Psoas muscle (tissue), 8 donors: ENCODE measurements around the gene CILP2. TPM values are rescaled to one million over a fixed set of nuclear protein-coding genes. Genes with fewer than 3 reads are reported as not detected.

ENCODE experiments used
- ATAC-seq, 4 donors: fragments of 200-7000 bp; cut with Tn5 transposase; one replicate each; pipeline ENCODE4 v1.9.1; 2020; ENCODE audit warnings: moderate library complexity in 3 of 4, mild to moderate bottlenecking in 2 of 4
- DNase-seq, 2 donors: peaks; one replicate each; pipeline ENCODE4 v3.0.0-alpha.2; 2020
- H3K27ac ChIP-seq: fragments of 200-600 bp; one replicate; pipeline ENCODE4 v1.8.0; 2022
- H3K27me3 ChIP-seq, 3 donors: fragments of 200-600 bp in 1 of 3; one replicate each; pipeline versions ENCODE4 v1.6.1 to v1.8.0; 2013 to 2022; ENCODE audit warnings: low read length in 2 of 3, mild to moderate bottlenecking in 2 of 3, moderate library complexity in 1 of 3; ENCODE audit not compliant: insufficient read depth in 3 of 3
- H3K36me3 ChIP-seq, 2 donors: fragments of 200-600 bp in 1 of 2; one replicate each; pipeline versions ENCODE4 v1.6.1 to v1.8.0; 2013 to 2022; ENCODE audit warnings: low read depth in 1 of 2, mild to moderate bottlenecking in 1 of 2, moderate library complexity in 1 of 2; ENCODE audit not compliant: insufficient read depth in 1 of 2
- H3K4me1 ChIP-seq: fragments of 200-600 bp; one replicate; pipeline ENCODE4 v1.8.0; 2022
- H3K4me3 ChIP-seq: fragments of 200-600 bp; one replicate; pipeline ENCODE4 v1.8.0; 2022; ENCODE audit warnings: mild to moderate bottlenecking
- H3K9me3 ChIP-seq: fragments of 200-600 bp; one replicate; pipeline ENCODE4 v1.8.0; 2022
- CTCF ChIP-seq: fragments of 200-600 bp; IDR thresholded peaks from one replicate; pipeline ENCODE4 v1.8.0; 2022; ENCODE audit warnings: antibody characterized with exemption
- WGBS, 3 donors: extraction: QIAGEN DNeasy Blood & Tissue Kit; methylation state at CpG; one replicate each; pipeline versions ENCODE4 v1.1.6 to v1.1.7; 2013; 5-methylcytosine and 5-hydroxymethylcytosine counted together
- intact Hi-C, 2 donors: fragments of 100-400 bp; cut with DNase I; formaldehyde crosslinking; loops; one replicate each; pipeline versions ENCODE4 v1.11.0 to v1.14.2; 2022
- polyA plus RNA-seq, 3 donors: library from polyadenylated mRNA; stranded (reverse); fragments of 200-250 nt; gene quantifications; one replicate each; pipeline ENCODE4 v1.2.3, GENCODE V29; 2013
- total RNA-seq, 4 donors: library from RNA; stranded (reverse); fragmentation: NEBNext Ultra II Directional in 2 of 4; extraction: Animal tissue kit (Norgen Biotek cat#: 25700) in 2 of 4; gene quantifications; one replicate each; pipeline versions ENCODE4 v1.2.1 to v1.2.4, GENCODE V29; 2021 to 2023
- donor health status: healthy with polysubstance abuse.
- donor health status: DM: no; HTN: no; CAD: no; lungs with moderate emphysema.
- donor health status: Bipolar disorder and iron deficiency.
- donor health status: healthy.
- donor health status: DM: yes; HTN: yes; CAD: no.
- donor health status: DM: no; HTN: no; CAD: no.
- donor health status: DM: no; HTN: no; CAD: no.
- donor health status: DM: yes; HTN: yes; CAD: no.

Gene CILP2
- total and polyA plus RNA-seq, 7 donors = 0.03 TPM; not detected in 6

- TF ChIP-seq CTCF = peak; percentile 95
- H3K4me1 ChIP-seq = peaks cover 4% of the 10 kb centered on the region
- ATAC-seq (peak; percentile 72 to 84 (median 74)), DNase-seq (peak; percentile 84 to 91)
- no peaks in the 10 kb centered on the region for H3K9me3 ChIP-seq
- no peak overlapping the region for H3K27ac ChIP-seq
- peaks cover 0 to 6% (median 2%) of the 10 kb centered on the region in 3 donors for H3K27me3 ChIP-seq
- 19 to 21% (median 21%) methylated on average over 47 to 48 of the region's 48 CpGs for WGBS, 3 donors
- intact Hi-C loops = loop anchor here (2.0 to 5.0 kb wide), 4 partner anchors 111 to 430 kb away; partner anchors contain the start of gene GMIP (in 1 of the 2)
- H3K4me3 ChIP-seq = no peak overlapping the region
- H3K36me3 ChIP-seq = peaks cover 0 to 23% of the 10 kb centered on the region in 2 donors
Observed at GRCh38 chr19:19531951-19532805, 5.9 kb upstream of the CILP2 start.

- Histone ChIP-seq H3K27ac (no peak overlapping the region), H3K27me3 (peaks cover 0 to 15% (median 11%) of the 10 kb centered on the region in 3 donors), H3K4me1 (peaks cover 5% of the 10 kb centered on the region), H3K36me3 (peaks cover 0 to 15% of the 10 kb centered on the region in 2 donors), H3K4me3 (no peak overlapping the region), H3K9me3 (no peaks in the 10 kb centered on the region)
- 74 to 81% (median 78%) methylated on average over 14 of the region's 14 CpGs for WGBS, 3 donors
- no peak for ATAC-seq
- no peak for DNase-seq
- no peak for TF ChIP-seq CTCF
- intact Hi-C loops = loop anchor here (2.0 to 5.0 kb wide), 4 partner anchors 110 to 429 kb away; partner anchors contain the start of gene GMIP (in 1 of the 2)
Observed at GRCh38 chr19:19532806-19533701, 5.0 kb upstream of the CILP2 start.

GRCh38 chr19:19533841-19534240 lies 4.2 kb upstream of the CILP2 start:
- ATAC-seq (no peak), DNase-seq (no peak)
- WGBS, 3 donors = 83 to 90% (median 90%) methylated on average over 6 of the region's 6 CpGs
- Histone ChIP-seq H3K27ac (no peak overlapping the region), H3K4me1 (peaks cover 13% of the 10 kb centered on the region), H3K36me3 (peaks cover 0 to 7% of the 10 kb centered on the region in 2 donors), H3K9me3 (no peaks in the 10 kb centered on the region), H3K4me3 (no peak overlapping the region), H3K27me3 (peaks cover 0 to 19% (median 18%) of the 10 kb centered on the region in 3 donors)
- intact Hi-C loops = loop anchor here (2.0 to 5.0 kb wide), 4 partner anchors 109 to 428 kb away; partner anchors contain the start of gene GMIP (in 1 of the 2)
- TF ChIP-seq CTCF = no peak

- intact Hi-C loops = loop anchor here in 1 of 2 donors (5.0 kb wide), 2 partner anchors 113 to 428 kb away; no protein-coding TSS in a partner anchor
- ATAC-seq (no peak), DNase-seq (no peak)
- Histone ChIP-seq H3K36me3 (peaks cover 0 to under 1% of the 10 kb centered on the region in 2 donors), H3K27ac (no peak overlapping the region), H3K4me3 (no peak overlapping the region), H3K9me3 (no peaks in the 10 kb centered on the region), H3K27me3 (peaks cover 0 to 26% (median 21%) of the 10 kb centered on the region in 3 donors), H3K4me1 (peaks cover 13% of the 10 kb centered on the region)
- TF ChIP-seq CTCF = no peak
- WGBS, 3 donors = 79 to 85% (median 83%) methylated on average over 27 of the region's 27 CpGs
Observed at GRCh38 chr19:19534556-19535265, 3.4 kb upstream of the CILP2 start.
